Ectodermal cell (in vitro differentiated cells): Measurements from ENCODE around the gene POLE2. TPM values are rescaled to one million over a fixed set of nuclear protein-coding genes. Genes with fewer than 3 reads are reported as not detected.
"Not testable (repeated sequence)": the region's sequence is repeated elsewhere in the genome, so short reads cannot be mapped to it uniquely, and the experiment has no call there.

Experiments used
- H3K27ac ChIP-seq: 2 replicates; pipeline ENCODE4 v1.7.0; 2013; ENCODE audit warnings: mild to moderate bottlenecking, low read depth, low read length; ENCODE audit not compliant: insufficient read depth, poor library complexity, severe bottlenecking
- H3K27me3 ChIP-seq: 2 replicates; pipeline ENCODE4 v1.7.0; 2013; ENCODE audit warnings: mild to moderate bottlenecking, low read length; ENCODE audit not compliant: insufficient read depth, control insufficient read depth, poor library complexity, severe bottlenecking
- H3K36me3 ChIP-seq: one replicate; pipeline ENCODE4 v1.7.0; 2013; ENCODE audit warnings: low read length; ENCODE audit not compliant: control insufficient read depth, insufficient read depth
- H3K4me1 ChIP-seq: one replicate; pipeline ENCODE4 v1.7.0; 2013; ENCODE audit warnings: low read length; ENCODE audit not compliant: control insufficient read depth, insufficient read depth
- H3K4me3 ChIP-seq: 2 replicates; pipeline ENCODE4 v1.7.0; 2013; ENCODE audit warnings: low read depth, low read length, control low read depth; ENCODE audit not compliant: insufficient read depth
- H3K9me3 ChIP-seq: 2 replicates; pipeline ENCODE4 v1.7.0; 2013; ENCODE audit warnings: mild to moderate bottlenecking, low read length, moderate library complexity; ENCODE audit not compliant: control insufficient read depth
- WGBS, 2 experiments: methylation state at CpG; one replicate each; pipeline ENCODE4 v1.1.7; 2013; ENCODE audit warnings: missing lambda C conversion rate in 2 of 2; 5-methylcytosine and 5-hydroxymethylcytosine counted together
- polyA plus RNA-seq, 4 experiments: library from polyadenylated mRNA; stranded (reverse); fragments of 50-300 nt; gene quantifications; one replicate each; pipeline ENCODE4 v1.2.3, GENCODE V29; 2013

Gene POLE2, protein sequence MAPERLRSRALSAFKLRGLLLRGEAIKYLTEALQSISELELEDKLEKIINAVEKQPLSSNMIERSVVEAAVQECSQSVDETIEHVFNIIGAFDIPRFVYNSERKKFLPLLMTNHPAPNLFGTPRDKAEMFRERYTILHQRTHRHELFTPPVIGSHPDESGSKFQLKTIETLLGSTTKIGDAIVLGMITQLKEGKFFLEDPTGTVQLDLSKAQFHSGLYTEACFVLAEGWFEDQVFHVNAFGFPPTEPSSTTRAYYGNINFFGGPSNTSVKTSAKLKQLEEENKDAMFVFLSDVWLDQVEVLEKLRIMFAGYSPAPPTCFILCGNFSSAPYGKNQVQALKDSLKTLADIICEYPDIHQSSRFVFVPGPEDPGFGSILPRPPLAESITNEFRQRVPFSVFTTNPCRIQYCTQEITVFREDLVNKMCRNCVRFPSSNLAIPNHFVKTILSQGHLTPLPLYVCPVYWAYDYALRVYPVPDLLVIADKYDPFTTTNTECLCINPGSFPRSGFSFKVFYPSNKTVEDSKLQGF
- polyA plus RNA-seq (2013, experiment 1 of 4): 41.7 TPM
- polyA plus RNA-seq (2013, experiment 2 of 4): 34.9 TPM
- 42.8 TPM for polyA plus RNA-seq (2013, experiment 3 of 4)
- polyA plus RNA-seq (2013, experiment 4 of 4): 38.9 TPM

DNA sequence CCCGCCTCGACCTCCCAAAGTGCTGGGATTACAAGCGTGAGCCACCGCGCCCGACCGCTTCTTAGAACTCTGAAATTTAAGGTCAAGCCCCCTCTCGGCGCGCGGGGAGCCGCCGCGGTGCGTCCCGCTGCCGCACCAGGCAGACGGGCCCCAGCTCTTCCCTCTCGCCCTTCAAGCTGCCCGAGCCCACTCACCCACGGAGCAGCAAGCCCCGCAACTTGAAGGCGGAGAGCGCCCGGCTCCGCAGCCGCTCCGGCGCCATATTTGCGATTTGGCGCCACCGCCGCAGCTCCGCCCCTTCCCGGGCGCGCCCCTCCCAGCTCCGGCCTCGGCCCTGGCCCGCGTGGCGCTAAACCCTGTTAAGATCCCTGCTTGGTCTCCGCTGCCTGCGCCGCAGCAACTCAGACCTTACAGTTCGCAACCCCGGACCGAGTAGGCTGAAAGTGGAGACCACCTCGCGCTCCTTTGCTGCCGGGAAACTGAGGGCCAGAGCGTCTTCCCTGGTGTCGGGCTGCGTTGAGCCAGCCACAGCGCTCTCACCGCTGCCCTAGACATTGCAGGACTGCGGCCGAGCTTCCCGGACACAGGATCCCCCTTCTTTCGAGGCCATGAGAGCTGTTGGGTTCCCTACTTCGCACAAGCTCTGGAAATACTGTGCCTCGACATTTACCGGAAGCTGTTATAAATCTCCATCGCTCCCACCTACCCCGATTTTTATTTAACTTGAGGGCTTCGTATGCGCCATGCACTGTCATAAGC, at the start of gene POLE2:
Gene POLE2 (minus strand): TSS at position 273 of the 759 bp plus-strand sequence. CDS start 11 bp downstream, at position 262.
- H3K4me1 ChIP-seq: no peaks in the 10 kb centered on the region
- peak within 1 kb of the TSS; percentile 60 for H3K4me3 ChIP-seq
- no peaks in the 10 kb centered on the region for H3K9me3 ChIP-seq
- 7 to 8% methylated on average over 67 of the region's 67 CpGs for WGBS, 2 experiments
- peaks cover 20% of the 10 kb centered on the region for H3K27me3 ChIP-seq
- peaks cover 4% of the 10 kb centered on the region for H3K36me3 ChIP-seq
- H3K27ac ChIP-seq: peak within 1 kb of the TSS; percentile 81

DNA sequence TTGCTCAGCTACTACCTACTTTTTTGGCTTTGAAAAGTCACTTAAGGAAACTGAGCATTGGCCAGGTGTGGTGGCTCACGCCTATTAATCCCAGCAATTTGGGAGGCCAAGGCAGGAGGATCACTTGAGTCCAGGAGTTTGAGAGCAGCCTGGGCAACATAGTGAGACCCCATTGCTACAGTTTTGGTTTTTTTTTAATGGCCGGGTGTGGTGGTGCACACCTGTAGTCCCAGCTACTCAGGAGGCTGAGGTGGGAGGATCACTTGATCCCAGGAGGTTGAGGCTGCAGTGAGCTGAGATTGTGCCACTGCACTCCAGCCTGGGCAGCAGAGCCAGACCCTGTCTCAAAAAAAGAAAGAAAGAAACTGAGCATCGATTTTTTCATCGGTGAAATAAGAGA, 47.7 kb upstream of the POLE2 start:
- not testable (repeated sequence) for H3K9me3 ChIP-seq, H3K36me3 ChIP-seq, H3K27me3 ChIP-seq, H3K4me3 ChIP-seq, H3K27ac ChIP-seq, H3K4me1 ChIP-seq
- 77 to 81% methylated on average over 4 of the region's 4 CpGs for WGBS, 2 experiments

DNA sequence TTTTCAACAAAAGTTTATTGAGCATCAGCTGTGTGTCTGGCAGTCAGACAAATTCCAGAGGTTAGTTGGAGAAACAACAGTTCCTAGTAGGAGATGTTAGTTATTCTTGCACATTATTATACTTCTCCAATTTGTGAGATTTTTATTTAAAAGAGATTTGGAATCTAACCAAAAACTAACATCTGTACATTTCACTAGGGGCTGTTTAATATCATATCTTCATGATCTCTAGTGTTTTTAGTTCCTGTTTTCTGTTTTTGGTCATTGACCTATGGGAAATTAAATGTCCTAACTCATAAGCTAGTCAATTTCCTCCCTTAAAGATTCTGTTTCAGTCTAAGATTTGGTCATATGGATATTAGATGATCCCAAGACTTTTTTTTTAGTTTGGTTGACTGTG, 45.8 kb upstream of the POLE2 start:
- no peaks in the 10 kb centered on the region for H3K36me3 ChIP-seq
- no peaks in the 10 kb centered on the region for H3K4me1 ChIP-seq
- no peak overlapping the region for H3K27ac ChIP-seq
- no peaks in the 10 kb centered on the region for H3K27me3 ChIP-seq
- H3K9me3 ChIP-seq: no peaks in the 10 kb centered on the region
- H3K4me3 ChIP-seq: no peak overlapping the region

DNA sequence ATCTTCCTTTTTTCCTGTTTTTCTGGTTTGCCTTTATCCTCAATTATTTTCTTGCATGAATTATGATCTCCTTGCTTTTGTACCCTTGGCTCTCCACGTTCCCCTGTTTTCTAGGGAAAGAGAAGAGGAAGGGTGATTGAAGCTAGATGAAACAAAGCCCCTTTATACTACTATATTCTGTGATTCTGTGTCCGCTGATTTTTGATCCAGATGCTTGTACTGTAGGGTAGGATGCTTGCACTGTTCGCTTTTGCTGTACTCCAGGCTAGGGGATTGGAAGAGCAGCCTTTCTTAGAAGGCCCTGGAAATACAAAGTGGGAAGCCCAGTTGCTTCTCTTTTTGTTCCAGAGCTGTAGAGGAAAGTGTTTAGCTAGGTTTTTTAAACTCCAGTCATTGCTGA, 44.9 kb upstream of the POLE2 start:
- Histone ChIP-seq H3K27ac (no peak overlapping the region), H3K4me1 (no peaks in the 10 kb centered on the region), H3K36me3 (no peaks in the 10 kb centered on the region), H3K27me3 (no peaks in the 10 kb centered on the region), H3K4me3 (no peak overlapping the region), H3K9me3 (no peaks in the 10 kb centered on the region)
- 95 to 100% methylated on average over 2 of the region's 3 CpGs for WGBS, 2 experiments

DNA sequence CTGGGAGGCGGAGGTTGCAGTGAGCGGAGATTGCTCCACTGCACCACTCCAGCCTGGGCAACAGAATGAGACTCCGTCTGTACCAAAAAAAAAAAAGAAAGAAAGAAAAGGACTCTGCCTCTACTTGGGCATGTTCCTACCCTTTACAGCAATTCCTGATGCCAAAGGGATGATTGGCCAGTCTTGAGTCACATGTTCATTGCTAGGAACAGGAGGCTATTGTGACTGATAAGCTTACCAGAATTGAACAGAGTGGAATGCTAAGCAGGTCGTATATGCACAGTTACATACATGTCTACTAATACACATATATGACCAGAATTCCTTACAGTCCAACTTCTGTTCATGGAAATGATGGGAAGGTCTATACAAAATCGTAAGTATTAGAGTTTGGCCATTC, 39.2 kb upstream of the POLE2 start:
- WGBS, 2 experiments: 90 to 92% methylated on average over 4 to 5 of the region's 5 CpGs
- Histone ChIP-seq H3K36me3 (no peaks in the 10 kb centered on the region), H3K9me3 (no peaks in the 10 kb centered on the region), H3K27me3 (no peaks in the 10 kb centered on the region), H3K4me3 (no peak overlapping the region), H3K4me1 (no peaks in the 10 kb centered on the region), H3K27ac (no peak overlapping the region)

DNA sequence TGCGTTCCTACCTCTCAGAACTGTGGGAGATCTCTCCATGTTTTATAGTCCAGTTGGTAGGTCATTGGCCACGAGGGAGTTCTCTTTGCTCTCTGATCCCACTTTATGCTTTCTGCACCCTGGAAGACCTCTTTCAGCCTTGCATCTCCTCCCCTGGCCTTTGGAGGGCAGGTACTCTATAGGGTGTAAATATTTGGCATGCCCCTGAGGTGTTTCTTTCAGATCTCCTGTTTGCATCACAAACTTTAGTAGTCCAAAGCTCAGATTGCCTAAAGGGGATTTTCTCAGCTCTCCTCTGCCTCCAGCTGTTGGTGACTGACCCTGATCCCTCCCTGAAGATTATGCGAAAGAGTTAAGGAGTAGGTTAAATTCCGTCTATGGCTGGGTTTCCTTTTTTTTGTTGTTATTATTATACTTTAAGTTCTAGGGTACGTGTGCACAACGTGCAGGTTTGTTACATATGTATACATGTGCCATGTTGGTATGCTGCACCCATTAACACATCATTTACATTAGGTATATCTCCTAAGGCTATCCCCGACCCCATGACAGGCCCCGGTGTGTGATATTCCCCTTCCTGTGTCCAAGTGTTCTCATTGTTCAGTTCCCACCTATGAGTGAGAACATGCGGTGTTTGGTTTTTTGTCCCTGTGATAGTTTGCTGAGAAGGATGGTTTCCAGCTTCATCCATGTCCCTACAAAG, 33.9 kb upstream of the POLE2 start:
- H3K27ac ChIP-seq, H3K27me3 ChIP-seq, H3K9me3 ChIP-seq, H3K36me3 ChIP-seq, H3K4me3 ChIP-seq, H3K4me1 ChIP-seq: not testable (repeated sequence)
- 76 to 78% methylated on average over 6 to 8 of the region's 9 CpGs for WGBS, 2 experiments

DNA sequence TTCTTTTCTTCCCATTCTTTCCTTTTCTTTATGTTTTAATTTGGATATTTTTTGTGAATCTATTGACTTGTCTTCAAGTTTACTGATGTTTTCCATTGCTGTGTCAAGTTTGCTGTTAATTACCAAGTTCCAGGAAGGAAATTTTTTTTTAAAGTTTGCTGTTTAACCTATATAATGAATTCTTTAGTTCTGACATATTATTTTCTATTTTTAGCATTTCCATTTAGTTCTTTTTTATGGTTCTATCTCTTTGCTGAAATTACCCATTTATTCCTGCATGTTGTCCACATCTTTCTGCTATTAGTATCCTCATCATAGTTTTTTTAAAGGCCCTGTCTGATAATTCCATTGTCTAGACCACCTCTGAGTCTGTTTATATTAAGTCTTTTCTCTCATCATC, 32.7 kb upstream of the POLE2 start:
- Histone ChIP-seq H3K36me3 (no peaks in the 10 kb centered on the region), H3K4me3 (no peak overlapping the region), H3K27ac (no peak overlapping the region), H3K27me3 (no peaks in the 10 kb centered on the region), H3K9me3 (no peaks in the 10 kb centered on the region), H3K4me1 (no peaks in the 10 kb centered on the region)

DNA sequence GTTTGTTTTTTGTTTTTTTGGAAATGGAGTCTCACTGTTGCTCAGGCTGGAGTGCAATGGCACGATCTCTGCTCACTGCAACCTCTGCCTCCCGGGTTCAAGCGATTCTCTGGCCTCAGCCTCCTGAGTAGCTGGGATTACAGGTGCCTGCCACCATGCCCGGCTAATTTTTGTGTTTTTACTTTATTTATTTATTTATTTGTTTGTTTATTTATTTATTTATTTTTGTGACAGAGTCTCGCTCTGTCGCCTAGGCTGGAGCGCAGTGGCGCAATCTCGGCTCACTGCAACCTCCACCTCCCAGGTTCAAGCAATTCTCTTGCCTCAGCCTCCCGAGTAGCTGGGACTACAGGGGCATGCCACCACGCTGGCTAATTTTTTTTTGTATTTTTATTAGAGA, 23.0 kb upstream of the POLE2 start:
- not testable (repeated sequence) for H3K36me3 ChIP-seq, H3K4me1 ChIP-seq, H3K27ac ChIP-seq, H3K4me3 ChIP-seq, H3K27me3 ChIP-seq, H3K9me3 ChIP-seq
- 91 to 97% methylated on average over 10 to 11 of the region's 11 CpGs for WGBS, 2 experiments

DNA sequence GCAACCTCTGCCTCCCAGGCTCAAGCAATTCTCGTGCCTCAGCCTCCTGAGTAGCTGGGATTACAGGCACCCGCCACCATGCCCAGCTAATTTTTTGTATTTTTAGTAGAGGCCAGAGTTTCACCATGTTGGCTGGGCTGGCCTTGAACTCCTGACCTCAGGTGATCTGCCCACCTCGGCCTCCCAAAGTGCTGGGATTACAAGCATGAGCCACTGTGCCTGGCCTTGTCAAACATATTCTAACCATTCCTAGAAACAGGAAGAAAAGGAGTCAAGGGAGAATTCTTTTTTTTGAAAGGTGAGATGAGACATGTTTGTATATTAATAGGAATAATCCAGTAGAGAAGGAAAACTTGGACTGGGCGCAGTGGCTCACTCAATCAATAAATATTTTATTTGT, 16.5 kb upstream of the POLE2 start:
- H3K27ac ChIP-seq, H3K4me1 ChIP-seq, H3K27me3 ChIP-seq, H3K9me3 ChIP-seq, H3K36me3 ChIP-seq, H3K4me3 ChIP-seq: not testable (repeated sequence)
- 90 to 91% methylated on average over 3 to 4 of the region's 4 CpGs for WGBS, 2 experiments

DNA sequence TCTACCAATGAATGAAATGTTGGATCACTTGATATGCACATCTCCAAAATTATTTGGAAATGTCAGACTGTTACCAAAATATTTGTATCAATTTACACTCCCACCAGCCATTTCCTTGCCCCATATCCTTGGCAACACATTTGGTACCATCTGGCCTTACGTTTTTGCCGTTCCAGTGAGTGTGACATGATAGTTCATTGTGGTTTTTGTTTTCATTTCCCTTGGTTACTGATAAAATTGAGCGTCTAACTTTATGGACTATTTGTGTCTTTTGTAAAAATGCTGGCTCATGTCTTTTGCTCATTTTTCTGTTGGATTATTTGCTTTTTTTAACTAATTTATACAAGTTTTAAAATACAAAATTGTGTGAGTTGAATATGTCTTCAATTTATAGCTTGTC, 16.0 kb upstream of the POLE2 start:
- Histone ChIP-seq H3K4me3 (no peak overlapping the region), H3K9me3 (no peaks in the 10 kb centered on the region), H3K27me3 (no peaks in the 10 kb centered on the region), H3K27ac (no peak overlapping the region), H3K36me3 (no peaks in the 10 kb centered on the region), H3K4me1 (no peaks in the 10 kb centered on the region)
- 89 to 100% methylated on average over 3 of the region's 3 CpGs for WGBS, 2 experiments
